Type B pancreatic cell (in vitro differentiated cells): Measurements from ENCODE around the gene AFAP1. TPM values are rescaled to one million over a fixed set of nuclear protein-coding genes. Genes with fewer than 3 reads are reported as not detected.

ENCODE experiments used
- DNase-seq: peaks from one replicate; pipeline ENCODE4 v3.0.0; 2021; ENCODE audit warnings: mixed read lengths; ENCODE audit not compliant: unreplicated experiment; ENCODE audit errors: extremely low spot score
- H3K27ac Mint-ChIP-seq: 2 replicates; pipeline ENCODE4 v1.8.0; 2021; ENCODE audit warnings: mild to moderate bottlenecking, mixed read lengths
- H3K27me3 Mint-ChIP-seq: 2 replicates; pipeline ENCODE4 v1.8.0; 2021; ENCODE audit warnings: mixed read lengths
- H3K36me3 Mint-ChIP-seq: 2 replicates; pipeline ENCODE4 v1.8.0; 2021; ENCODE audit warnings: mixed read lengths
- H3K4me1 Mint-ChIP-seq: one replicate; pipeline ENCODE4 v1.8.0; 2021; ENCODE audit warnings: mixed read lengths; ENCODE audit not compliant: unreplicated experiment
- H3K4me3 Mint-ChIP-seq: 2 replicates; pipeline ENCODE4 v1.8.0; 2021; ENCODE audit warnings: mild to moderate bottlenecking, mixed read lengths
- H3K9me3 Mint-ChIP-seq: 2 replicates; pipeline ENCODE4 v1.8.0; 2021; ENCODE audit warnings: mixed read lengths
- total RNA-seq: library from RNA; stranded (reverse); gene quantifications from 2 replicates; pipeline ENCODE4 v1.2.1, GENCODE V29; 2021; ENCODE audit warnings: low replicate concordance
- TF ChIP-seq, protein P1 (sequence below): fragments of 200-600 bp; sonication (generic); conservative IDR thresholded peaks from 2 replicates; pipeline ENCODE4 v1.5.0; 2021; ENCODE audit warnings: antibody characterized with exemption, mild to moderate bottlenecking

The AFAP1 gene
- total RNA-seq, 1 donor from 2014 or later: 36.6 TPM

DNA sequence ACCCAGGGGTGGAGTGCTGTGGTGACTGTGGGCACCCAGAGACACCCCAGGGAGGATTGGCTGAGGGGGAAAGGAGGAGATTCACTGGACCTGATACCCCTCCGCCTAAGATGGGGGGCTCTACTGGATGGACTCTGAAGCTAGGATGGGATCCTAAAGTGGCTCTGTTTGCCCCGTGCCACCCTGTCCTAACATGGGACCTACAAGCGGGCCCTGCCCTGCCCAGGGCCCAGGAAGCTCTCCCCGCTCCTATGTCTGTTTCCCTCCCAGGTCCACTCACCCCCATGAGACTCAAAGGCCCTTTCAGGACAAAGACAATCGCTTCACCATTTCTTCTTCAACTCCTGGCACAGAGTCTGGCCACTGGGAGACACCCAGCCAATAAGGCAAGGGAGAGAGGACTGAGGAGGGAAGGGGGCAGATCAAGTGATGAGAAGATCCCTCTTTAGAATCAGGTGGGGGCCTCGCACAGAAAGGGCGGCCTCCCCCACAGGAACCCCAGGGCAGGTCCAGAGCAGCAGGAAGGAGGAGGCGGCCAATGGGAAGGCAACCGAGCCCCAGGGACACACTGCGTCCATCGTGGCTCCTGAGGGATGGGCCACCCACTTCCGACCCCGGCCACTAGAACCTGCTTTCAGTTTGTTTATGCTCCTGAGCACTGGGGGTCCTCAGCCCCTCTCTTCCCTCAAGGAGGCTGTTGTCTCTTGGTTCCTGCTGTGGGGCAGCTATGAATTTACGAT lies 155.4 kb downstream of the AFAP1 start:
- no peak overlapping the region for H3K27ac Mint-ChIP-seq
- DNase-seq: no peak
- H3K36me3 Mint-ChIP-seq: peaks cover 27% of the 10 kb centered on the region
- H3K27me3 Mint-ChIP-seq: no peaks in the 10 kb centered on the region
- H3K4me1 Mint-ChIP-seq: peaks cover 12% of the 10 kb centered on the region
- TF ChIP-seq, protein P1, sequence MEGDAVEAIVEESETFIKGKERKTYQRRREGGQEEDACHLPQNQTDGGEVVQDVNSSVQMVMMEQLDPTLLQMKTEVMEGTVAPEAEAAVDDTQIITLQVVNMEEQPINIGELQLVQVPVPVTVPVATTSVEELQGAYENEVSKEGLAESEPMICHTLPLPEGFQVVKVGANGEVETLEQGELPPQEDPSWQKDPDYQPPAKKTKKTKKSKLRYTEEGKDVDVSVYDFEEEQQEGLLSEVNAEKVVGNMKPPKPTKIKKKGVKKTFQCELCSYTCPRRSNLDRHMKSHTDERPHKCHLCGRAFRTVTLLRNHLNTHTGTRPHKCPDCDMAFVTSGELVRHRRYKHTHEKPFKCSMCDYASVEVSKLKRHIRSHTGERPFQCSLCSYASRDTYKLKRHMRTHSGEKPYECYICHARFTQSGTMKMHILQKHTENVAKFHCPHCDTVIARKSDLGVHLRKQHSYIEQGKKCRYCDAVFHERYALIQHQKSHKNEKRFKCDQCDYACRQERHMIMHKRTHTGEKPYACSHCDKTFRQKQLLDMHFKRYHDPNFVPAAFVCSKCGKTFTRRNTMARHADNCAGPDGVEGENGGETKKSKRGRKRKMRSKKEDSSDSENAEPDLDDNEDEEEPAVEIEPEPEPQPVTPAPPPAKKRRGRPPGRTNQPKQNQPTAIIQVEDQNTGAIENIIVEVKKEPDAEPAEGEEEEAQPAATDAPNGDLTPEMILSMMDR: no peak
- no peaks in the 10 kb centered on the region for H3K9me3 Mint-ChIP-seq
- no peak overlapping the region for H3K4me3 Mint-ChIP-seq

- Mint-ChIP-seq H3K4me1 (peaks cover 19% of the 10 kb centered on the region), H3K27me3 (no peaks in the 10 kb centered on the region), H3K4me3 (no peak overlapping the region), H3K36me3 (peaks cover 27% of the 10 kb centered on the region), H3K27ac (no peak overlapping the region), H3K9me3 (no peaks in the 10 kb centered on the region)
- TF ChIP-seq, protein P1: no peak
- no peak for DNase-seq
Observed at GRCh38 chr4:7783541-7783940, 156.1 kb downstream of the AFAP1 start.

- H3K4me1 Mint-ChIP-seq: peaks cover 19% of the 10 kb centered on the region
- H3K27ac Mint-ChIP-seq: no peak overlapping the region
- H3K36me3 Mint-ChIP-seq: peaks cover 33% of the 10 kb centered on the region
- no peaks in the 10 kb centered on the region for H3K27me3 Mint-ChIP-seq
- DNase-seq: no peak
- TF ChIP-seq, protein P1: no peak
- H3K9me3 Mint-ChIP-seq: no peaks in the 10 kb centered on the region
- no peak overlapping the region for H3K4me3 Mint-ChIP-seq
Observed at GRCh38 chr4:7782783-7783182, 156.9 kb downstream of the AFAP1 start.

DNA sequence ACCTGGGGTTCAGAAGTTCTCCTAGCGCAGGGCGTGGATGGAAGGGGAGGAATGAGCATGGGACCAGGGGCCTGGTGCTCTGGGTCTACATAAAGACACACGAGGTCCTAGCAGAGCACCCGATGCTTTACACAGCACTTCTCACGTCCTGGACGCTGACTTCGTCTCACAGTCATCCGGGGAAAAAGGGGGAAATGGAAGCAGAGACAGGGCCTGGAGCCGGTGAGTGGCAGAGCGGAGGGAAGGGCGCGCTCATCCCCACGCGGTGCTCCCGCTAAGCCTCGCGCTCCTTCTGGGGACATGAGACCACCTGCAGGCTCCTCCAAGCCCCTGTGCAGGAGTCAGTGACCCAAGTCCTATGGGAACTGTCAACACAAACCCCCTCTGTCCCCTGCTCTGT lies 157.7 kb downstream of the AFAP1 start:
- Mint-ChIP-seq H3K27ac (no peak overlapping the region), H3K36me3 (peaks cover 37% of the 10 kb centered on the region), H3K4me1 (peaks cover 19% of the 10 kb centered on the region), H3K4me3 (no peak overlapping the region), H3K27me3 (no peaks in the 10 kb centered on the region), H3K9me3 (no peaks in the 10 kb centered on the region)
- DNase-seq: no peak
- TF ChIP-seq, protein P1: no peak

DNA sequence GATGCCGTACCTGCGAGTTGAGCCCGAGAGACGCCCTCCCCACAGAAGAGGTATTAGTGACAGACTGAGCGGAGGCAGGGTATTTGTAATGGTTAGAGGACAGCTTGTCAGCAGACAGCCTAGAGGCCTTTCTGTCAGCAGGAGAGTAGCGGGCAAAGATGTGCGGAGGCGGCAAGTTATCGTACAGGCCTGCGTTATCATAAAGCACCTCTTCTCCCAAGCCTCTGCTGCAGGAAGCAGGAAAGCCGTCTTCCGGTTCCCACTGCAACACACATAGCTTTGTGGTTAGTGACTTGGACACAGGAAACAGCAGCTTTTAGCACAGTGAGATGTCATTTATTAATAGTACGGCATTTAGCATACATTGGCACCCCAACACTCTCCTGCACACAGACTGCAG lies 158.3 kb downstream of the AFAP1 start:
- Mint-ChIP-seq H3K4me3 (no peak overlapping the region), H3K36me3 (peaks cover 43% of the 10 kb centered on the region), H3K27ac (no peak overlapping the region), H3K4me1 (peaks cover 19% of the 10 kb centered on the region), H3K9me3 (no peaks in the 10 kb centered on the region), H3K27me3 (no peaks in the 10 kb centered on the region)
- TF ChIP-seq, protein P1: no peak
- DNase-seq: no peak
